ENCODE data around the gene TBX21. TPM values are rescaled to one million over a fixed set of nuclear protein-coding genes. Genes with fewer than 3 reads are reported as not detected.

The TBX21 gene
- total RNA-seq (2013) = 0.19 TPM
- polyA plus RNA-seq (under 1 TPM; 0.05 to 0.16 (median 0.13) TPM), polyA minus RNA-seq (not detected in 2 replicates), total RNA-seq (0 to 0.60 (median 0.08) reads per million in 11 experiments)

GRCh38 chr17:47733047-47733673 is at the start of gene TBX21:
Gene TBX21 (plus strand): TSS chr17:47733236. CDS start chr17:47733455, 219 bp downstream.
- peak; percentile 42 to 64 (median 43) for DNase-seq
- Histone ChIP-seq H3K9me3 (replicated peaks in 1 of 2; ENCODE audit: control insufficient read depth in 1 of 2, insufficient read depth in 1 of 2, low read length in 2 of 2) (peaks cover 0 to 10% of the 10 kb centered on the region in 2 donors), H3K9ac (ENCODE audit: insufficient read depth, low read length, poor library complexity, severe bottlenecking) (peak within 1 kb of the TSS; percentile 36), H3K4me3 (replicated peaks in 1 of 3; ENCODE audit: low read depth in 2 of 3, low read length in 3 of 3) (peak within 1 kb of the TSS in 1 of 3 experiments; percentile 51), H3K4me1 (ENCODE audit: control insufficient read depth in 1 of 2, insufficient read depth in 2 of 2, low read length in 2 of 2) (peaks cover 5 to 13% of the 10 kb centered on the region in 2 donors), H3K27ac (ENCODE audit: low read depth in 1 of 2, low read length in 2 of 2) (no peak within 1 kb of the TSS), H3K36me3 (replicated peaks in 1 of 2; ENCODE audit: control insufficient read depth in 1 of 2, insufficient read depth in 2 of 2, low read length in 2 of 2) (no peaks in the 10 kb centered on the region), H2AFZ (ENCODE audit: insufficient read depth, low read depth, low read length, poor library complexity, severe bottlenecking) (peak within 1 kb of the TSS; percentile 50), H3K4me2 (replicated peaks; ENCODE audit: extremely low read depth, low read length, poor library complexity, severe bottlenecking) (peak within 1 kb of the TSS; percentile 64), H3K27me3 (ENCODE audit: control insufficient read depth in 2 of 2, insufficient read depth in 2 of 2, low read length in 2 of 2) (peaks cover 18 to 51% of the 10 kb centered on the region in 2 donors), H3K79me2 (ENCODE audit: insufficient read depth, low read length) (no peaks in the 10 kb centered on the region), H4K20me1 (ENCODE audit: insufficient read depth, low read length) (no peaks in the 10 kb centered on the region)
- WGBS (ENCODE audit: insufficient coverage) = 1% methylated on average over 62 of the region's 73 CpGs
- TF ChIP-seq CTCF (IDR thresholded peaks at IDR 0.05) = no peak
- Mint-ChIP-seq H3K27me3 (ENCODE audit: low read depth in 3 of 3) (peaks cover 56 to 70% (median 56%) of the 10 kb centered on the region in 3 donors), H3K27ac (peak within 1 kb of the TSS in 2 of 7 donors; percentile 31 to 73), H3K4me3 (peak within 1 kb of the TSS; percentile 74 to 94), H3K4me1 (peaks cover 12% of the 10 kb centered on the region), H3K9me3 (peaks cover 0 to 14% (median 5%) of the 10 kb centered on the region in 7 donors), H3K36me3 (peaks cover 2 to 7% of the 10 kb centered on the region in 2 donors)
- intact Hi-C loops (cut with micrococcal nuclease) = no loop called here

- Histone ChIP-seq H3K9me3 (replicated peaks in 1 of 2; ENCODE audit: control insufficient read depth in 1 of 2, insufficient read depth in 1 of 2, low read length in 2 of 2) (no peaks in the 10 kb centered on the region), H3K9ac (ENCODE audit: insufficient read depth, low read length, poor library complexity, severe bottlenecking) (no peak overlapping the region), H3K4me2 (replicated peaks; ENCODE audit: extremely low read depth, low read length, poor library complexity, severe bottlenecking) (no peak overlapping the region), H4K20me1 (ENCODE audit: insufficient read depth, low read length) (peaks cover 68% of the 10 kb centered on the region), H3K79me2 (ENCODE audit: insufficient read depth, low read length) (no peaks in the 10 kb centered on the region), H2AFZ (ENCODE audit: insufficient read depth, low read depth, low read length, poor library complexity, severe bottlenecking) (no peak overlapping the region), H3K4me1 (ENCODE audit: control insufficient read depth in 1 of 2, insufficient read depth in 2 of 2, low read length in 2 of 2) (peaks cover 9 to 20% of the 10 kb centered on the region in 2 donors), H3K27ac (ENCODE audit: low read depth in 1 of 2, low read length in 2 of 2) (peak overlapping the region in 1 of 2 donors; percentile 10), H3K36me3 (replicated peaks in 1 of 2; ENCODE audit: control insufficient read depth in 1 of 2, insufficient read depth in 2 of 2, low read length in 2 of 2) (peaks cover 55 to 86% of the 10 kb centered on the region in 2 donors), H3K4me3 (replicated peaks in 1 of 3; ENCODE audit: low read depth in 2 of 3, low read length in 3 of 3) (no peak overlapping the region), H3K27me3 (ENCODE audit: control insufficient read depth in 2 of 2, insufficient read depth in 2 of 2, low read length in 2 of 2) (no peaks in the 10 kb centered on the region)
- TF ChIP-seq CTCF (IDR thresholded peaks at IDR 0.05) = no peak
- Mint-ChIP-seq H3K4me3 (no peak overlapping the region), H3K9me3 (peaks cover 0 to 4% (median 0%) of the 10 kb centered on the region in 7 donors), H3K27me3 (ENCODE audit: low read depth in 3 of 3) (no peaks in the 10 kb centered on the region), H3K4me1 (peaks cover 22% of the 10 kb centered on the region), H3K27ac (peak overlapping the region in 1 of 7 donors; percentile 72), H3K36me3 (peaks cover 63 to 79% of the 10 kb centered on the region in 2 donors)
- intact Hi-C loops (cut with micrococcal nuclease) = no loop called here
- WGBS (ENCODE audit: insufficient coverage) = 100% methylated on average over 1 of the region's 4 CpGs
- no peak for DNase-seq
These were observed 49.0 kb upstream of the TBX21 start for GRCh38 chr17:47684025-47684424.

All from CD14-positive monocyte (primary cell).